ENCODE measurements around the gene SUMO4.

Gene SUMO4

DNA sequence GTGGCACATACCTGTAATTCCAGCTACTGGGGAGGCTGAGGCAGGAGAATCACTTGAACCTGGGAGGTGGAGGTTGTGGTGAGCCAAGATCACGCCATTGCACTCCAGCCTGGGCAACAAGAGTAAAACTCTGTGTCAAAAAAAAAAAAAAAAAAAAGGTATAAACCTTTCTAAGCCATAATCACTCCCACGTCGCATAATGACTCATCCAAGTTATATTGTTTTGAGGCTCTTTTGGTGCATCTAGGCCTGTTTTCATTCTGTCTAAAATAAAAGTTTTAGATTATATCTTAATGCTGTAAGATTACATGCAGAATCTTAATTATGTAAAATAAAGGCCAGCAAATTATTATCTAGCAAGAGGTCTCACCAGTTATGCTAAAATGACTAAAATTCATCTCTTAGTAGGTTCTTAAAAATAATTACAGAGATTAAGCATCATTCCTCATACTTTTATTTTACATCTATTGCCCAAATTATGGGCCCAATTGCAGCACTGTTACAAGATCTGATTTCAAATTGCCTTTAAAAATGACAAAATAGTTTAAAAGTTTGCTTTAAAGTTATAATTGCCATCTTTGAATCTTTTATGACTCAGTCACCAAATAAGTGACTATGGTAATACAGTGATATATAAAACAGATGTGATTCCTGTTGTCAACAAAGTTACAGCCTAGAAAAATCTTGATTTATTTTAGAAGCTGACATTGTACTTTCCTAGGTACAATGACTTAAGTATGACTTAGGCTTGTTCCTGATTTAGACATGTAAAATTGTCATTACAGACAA, 10.4 kb upstream of the SUMO4 start:
- DNase-seq (ENCODE audit: low spot score) = no peak

DNA sequence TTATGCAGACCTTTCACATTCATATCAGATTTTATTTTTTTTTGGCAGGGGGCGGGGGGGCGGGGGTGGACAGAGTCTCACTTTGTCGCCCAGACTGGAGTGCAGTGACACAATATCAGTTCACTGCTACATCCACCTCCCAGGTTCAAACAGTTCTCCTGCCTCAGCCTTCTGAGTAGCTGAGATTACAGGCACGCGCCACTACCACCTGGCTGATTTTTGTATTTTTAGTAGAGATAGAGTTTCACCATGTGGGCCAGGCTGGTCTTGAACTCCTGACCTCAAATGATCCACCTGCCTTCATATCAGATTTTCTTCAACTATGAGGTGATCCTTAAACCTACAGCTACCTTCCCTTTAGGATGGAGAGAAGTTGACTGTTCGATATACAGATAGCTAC, 8.0 kb upstream of the SUMO4 start:
- no peak for DNase-seq (ENCODE audit: low spot score)

DNA sequence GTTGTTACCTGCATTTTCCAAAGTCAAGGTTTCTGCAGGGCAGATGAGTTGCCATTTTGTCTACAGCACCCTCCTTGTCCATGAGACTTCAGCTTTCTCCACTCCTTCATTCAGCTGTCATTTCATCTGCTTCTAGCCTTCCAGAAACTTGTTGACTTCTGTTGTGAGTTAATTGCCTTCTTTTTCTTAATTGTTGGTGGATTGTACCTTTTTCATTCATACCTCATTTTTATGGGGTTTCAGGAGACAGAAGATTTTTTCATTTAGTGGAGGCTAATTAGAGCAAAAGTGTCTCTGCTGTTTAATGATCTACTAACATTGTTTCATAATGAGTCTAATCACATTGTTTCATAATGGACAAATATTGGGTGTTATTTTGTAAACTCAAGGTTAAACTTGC, 7.5 kb upstream of the SUMO4 start:
- no peak for DNase-seq (ENCODE audit: low spot score)

DNA sequence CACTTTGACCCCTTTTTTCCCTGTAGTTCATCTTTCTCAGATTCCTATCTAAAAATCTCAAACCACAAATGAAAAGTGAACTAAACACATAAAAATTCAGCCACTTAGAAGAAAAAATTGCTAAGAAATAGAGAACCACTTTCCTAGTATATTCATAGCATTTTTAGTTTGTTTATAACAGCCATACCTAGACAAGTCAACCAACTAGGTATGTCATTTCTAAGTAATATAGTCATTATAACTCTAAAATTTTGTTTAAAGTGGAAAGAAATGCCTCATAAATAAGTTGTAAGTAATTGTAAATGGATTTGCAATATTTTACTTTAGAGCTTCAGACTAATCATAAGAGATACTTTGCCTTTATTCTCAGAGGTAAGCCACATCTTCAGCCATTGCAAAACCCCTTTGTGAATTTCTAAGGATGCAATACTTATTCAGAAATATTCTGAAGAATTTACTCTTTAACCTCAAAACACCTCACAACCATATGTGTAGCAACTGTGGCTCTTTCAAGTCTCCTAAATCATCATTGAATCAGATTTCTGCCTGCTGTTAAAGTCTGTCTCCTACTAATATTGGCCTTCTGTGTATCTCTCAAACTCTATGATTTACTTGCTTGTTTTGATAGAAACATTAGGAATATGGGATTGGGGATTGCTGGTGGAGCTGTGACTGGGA, 6.9 kb upstream of the SUMO4 start:
- DNase-seq (ENCODE audit: low spot score) = no peak

DNA sequence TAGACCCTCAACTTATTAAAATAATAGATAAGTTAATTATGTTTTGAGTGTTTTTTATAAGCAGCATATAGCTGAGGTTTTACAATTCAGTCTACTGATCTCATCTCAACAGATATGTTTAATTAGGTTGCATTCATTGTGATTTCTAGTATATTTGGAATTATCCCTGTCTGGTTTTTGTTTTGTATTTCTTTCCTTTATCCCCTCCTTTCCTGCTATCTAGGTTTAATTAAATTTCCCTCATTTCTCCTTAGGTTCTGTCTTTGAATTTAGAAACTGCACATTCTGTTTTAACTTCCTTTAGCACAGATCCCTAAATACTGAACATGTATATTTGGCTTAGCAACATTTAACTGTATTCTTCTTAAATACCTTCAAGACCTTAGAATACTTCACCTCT, 4.9 kb upstream of the SUMO4 start:
- DNase-seq (ENCODE audit: low spot score) = no peak

DNA sequence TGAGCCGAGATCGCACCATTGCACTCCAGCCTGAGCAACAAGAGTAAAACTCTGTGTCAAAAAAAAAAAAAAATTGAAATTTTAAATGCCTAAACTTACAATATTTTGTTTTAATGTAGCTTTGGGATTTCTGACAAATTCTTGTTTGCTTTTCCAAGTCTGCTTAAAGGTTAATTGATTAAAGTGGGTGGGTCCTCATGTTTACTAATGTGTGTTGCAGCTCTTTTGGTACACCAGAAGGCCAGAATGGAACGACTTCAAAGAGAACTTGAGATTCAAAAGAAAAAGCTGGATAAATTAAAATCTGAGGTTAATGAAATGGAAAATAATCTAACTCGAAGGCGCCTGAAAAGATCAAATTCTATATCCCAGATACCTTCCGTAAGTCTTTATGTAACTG, 2.7 kb upstream of the SUMO4 start:
- no peak for DNase-seq (ENCODE audit: low spot score)

DNA sequence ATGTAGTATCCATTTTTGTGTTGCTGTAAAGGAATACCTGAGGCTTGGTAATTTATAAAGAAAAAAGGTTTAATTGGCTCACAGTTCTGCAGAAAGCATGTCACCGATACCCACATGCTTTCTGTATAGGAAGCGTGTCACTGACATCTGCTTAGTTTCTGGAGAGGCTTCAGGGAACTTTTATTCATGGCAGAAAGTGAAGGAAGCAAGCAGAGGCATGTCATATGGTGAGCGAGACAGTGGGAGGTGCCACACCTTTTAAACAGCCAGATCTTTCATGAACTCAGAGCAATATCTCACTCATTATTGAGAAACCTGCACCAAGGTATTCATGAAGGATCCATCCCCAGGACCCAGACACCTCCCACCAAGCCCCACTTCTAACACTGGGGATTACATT, 3.5 kb downstream of the SUMO4 start:
- DNase-seq (ENCODE audit: low spot score) = no peak

DNA sequence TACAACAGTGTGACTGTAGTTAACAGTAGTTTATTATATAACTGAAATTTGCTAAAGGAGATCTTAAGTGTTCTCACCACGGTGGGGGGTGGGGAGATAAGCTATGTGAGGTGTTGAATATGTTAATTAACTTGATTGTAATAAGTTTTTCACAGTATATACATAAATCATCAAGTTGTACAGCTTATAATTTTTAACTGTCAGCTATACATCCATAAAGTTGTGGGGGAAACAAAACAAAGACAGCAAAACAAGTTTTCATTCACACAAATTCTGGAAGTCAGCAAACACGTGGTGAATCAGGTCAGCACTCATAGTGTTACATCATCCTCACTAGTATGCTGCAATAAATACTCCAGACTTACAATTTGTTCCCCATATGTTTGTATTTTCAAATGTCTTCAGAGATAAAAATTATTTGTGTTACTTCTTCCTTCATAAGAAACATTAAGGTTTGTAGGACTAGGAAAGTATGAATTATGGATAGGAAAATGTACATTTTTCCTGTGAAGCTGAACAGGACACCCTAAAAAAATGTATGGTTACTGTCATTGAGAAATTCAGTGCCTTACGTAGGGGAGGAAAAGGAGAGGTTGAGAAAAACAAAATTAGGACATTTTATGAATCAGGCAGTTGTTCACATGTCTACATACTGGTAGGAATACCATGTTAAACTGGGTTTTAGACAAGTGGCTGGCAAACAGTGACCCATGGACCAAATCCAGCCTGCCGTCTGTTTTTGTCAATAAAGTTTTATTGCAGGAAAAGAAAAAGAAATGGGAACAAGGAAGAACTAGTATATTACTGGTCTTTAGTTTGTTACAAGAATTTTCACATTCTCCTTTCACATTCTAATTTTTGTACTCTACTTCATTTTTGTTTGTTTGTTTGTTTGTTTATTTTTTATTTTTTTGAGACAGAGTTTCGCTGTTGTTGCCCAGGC, 6.0 kb downstream of the SUMO4 start:
- DNase-seq (ENCODE audit: low spot score) = no peak

DNA sequence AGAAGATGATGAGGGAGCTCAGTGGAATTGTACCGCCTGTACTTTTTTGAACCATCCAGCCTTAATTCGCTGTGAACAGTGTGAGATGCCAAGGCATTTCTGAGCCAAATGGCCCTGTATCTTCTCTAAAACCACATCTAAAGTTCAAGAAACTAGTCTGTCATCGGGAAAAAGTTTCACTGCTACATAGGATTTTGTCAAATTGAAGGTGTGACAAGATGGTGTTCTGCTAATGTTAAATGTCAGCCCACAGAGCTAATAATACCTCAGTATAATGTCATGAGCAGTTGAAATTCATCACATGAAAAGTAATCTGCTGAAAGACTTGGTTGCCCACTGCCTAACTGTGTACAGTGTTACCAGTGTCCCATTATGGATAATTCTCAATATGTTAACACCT, 9.6 kb downstream of the SUMO4 start:
- no peak for DNase-seq (ENCODE audit: low spot score)

DNA sequence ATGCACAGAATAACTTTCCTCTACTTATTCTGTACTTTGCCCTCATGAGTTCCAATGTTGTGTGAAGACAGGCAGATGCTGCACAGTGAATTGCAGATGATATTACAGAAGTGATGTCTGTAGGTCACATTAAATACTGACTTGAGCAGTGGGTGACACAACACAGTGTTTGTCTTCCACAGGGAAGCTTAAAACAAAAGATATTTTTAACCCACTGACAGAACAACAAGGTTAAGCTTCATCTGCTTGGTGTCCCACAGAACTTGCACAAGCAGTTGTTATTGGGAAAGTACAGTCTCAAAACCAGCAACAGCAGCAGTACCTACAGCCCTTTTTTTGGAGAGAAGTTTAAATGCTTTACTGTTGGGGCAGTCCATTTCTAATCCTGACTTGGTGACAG, 10.5 kb downstream of the SUMO4 start:
- no peak for DNase-seq (ENCODE audit: low spot score)

DNA sequence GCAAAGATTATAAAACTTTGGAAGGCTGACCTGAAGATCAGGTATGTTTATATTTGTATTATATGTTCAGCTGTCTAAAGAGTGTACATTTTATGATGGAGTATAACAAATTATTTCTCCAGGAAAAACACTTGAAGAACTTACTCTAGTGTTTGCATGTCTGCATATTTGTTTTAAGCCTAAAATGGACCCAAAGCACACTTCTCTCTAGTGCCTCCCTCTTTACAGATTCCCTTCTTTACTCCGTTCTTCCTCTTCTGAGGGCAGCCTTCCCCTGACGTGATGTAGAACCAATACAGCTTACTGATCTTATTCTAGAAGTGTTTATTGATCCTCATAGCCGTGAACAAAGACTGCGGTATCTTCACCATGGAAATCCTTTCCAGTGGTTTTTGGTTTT, 13.9 kb downstream of the SUMO4 start:
- no peak for DNase-seq (ENCODE audit: low spot score)

DNA sequence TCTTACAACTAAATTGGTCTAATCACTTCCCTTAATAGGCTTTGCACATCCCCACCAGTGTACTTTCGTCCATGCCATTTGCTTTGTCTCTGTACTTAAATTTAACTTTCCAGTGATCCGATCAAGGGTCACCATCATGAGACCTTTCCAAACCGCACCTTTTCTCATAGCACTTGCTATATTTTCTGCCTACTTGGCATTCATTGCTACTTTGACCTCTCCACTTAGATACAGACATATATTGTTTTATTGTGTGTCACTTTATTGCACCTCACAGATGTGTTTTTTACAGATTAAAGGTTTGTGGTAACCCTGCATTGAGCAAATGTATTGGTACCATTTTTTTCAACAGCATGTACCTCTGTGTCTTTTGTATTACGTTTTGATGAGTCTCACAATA, 14.8 kb downstream of the SUMO4 start:
- DNase-seq (ENCODE audit: low spot score) = no peak

DNA sequence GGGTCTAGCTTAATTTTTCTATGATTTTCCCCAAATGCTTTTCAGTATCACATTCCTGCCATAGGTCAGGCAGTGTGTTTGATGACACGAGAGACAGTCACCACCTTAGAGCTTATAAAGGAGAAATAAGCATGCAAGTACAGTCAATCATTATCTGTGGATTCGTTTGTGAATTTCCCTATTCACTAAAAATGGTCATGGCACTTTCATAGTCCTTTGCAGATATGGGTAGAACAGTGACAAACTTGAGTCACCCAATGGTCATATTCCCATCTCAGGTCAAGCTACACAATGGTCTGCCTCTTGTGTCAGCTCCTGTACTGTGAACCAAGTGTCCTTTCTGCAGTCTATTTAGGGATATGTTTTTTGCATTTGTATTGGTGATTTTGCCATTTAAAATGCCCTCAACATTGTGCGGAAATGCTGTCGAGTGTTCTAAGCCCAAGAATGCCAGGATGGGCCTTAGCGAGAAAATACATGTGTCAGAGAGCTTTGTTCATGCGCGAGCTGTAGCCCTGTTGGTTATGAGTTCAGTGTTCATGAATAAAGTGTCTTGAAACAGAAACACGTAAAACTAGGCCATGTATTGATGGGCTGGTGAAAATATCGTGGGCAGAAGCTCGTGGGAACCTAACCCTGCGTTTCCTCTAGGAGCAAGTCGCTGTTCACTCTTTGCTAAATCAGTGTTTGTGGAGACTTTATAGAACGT, 19.8 kb downstream of the SUMO4 start:
- DNase-seq (ENCODE audit: low spot score) = no peak

DNA sequence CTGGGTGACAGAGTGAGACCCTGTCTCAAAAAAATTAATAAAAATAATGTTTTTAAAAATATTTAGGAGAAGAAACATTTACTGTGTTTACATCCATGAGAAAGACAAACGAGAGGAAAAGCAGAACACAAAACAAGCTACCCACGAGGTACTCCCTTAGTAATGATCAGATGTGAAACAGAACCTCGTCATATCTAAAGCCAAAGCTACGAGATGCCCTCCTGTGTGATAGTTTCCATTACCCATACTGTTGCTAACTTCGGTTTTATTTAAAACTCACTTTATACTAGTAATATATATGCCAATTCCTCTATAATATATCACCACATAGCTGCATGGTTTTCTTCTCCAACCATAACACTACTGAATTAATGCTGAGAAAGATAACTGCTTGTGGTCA, 21.1 kb downstream of the SUMO4 start:
- DNase-seq (ENCODE audit: low spot score) = no peak

DNA sequence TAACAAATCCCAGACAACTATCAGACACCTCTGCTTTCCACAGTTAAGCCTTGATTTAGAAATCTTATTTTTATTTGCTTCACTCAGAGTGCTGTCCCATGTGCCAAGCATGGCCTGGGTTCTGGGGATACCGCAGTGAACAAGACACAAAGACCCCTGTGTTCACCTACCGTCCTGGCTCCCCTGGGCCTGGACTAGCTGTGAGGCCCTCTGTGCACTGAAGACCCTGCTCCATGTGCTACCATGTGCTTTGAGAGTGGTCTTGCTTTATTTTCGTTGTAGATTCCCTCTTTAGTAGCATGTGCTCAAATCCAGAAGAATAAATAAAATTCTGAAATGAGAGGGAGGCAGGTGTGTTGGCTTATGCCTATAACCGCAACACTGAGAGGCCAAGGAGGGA, 22.5 kb downstream of the SUMO4 start:
- DNase-seq (ENCODE audit: low spot score) = no peak

DNA sequence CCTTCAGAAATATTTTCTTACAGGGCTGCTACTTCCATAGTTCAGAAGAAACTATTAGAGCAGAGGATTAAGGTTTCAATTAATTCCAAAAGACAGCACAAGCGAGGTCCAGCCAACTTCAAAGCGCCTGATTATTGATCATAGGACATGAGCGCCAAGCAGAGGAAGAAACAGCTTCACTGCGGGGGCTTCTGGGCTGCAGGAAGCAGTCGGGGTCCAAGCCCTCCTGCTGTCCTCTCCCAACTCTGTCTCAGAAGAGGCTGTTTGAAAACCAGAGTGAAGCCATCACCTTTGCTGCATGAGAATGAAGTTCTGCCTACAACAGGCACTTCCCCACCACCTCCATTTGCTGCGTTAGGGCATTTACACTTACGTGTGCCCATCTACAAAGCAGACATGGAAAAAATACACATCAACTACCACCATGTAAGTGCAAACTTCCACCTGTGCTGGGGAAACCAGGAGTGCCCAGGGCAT, 23.9 kb downstream of the SUMO4 start:
- DNase-seq (ENCODE audit: low spot score) = no peak

DNA sequence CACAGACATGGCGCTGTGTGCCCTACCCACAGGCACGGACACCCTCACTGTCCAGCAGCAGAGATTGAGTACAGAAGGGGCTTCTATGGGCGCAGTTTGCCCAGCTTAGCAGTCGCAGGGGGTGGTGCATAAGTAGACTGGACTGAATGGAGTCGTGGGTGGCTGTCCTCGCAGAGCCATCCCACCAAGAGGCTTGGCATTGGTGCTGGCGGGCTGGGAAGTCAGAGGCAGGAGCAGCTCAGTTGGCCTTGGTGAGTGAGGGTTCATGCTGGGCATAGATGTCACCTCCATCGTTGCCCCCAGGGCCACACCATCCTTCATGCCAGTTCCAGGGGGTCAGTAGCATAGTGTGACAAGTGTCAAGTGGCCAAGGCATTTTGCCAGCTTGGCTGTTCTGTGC, 25.2 kb downstream of the SUMO4 start:
- DNase-seq (ENCODE audit: low spot score) = no peak

DNA sequence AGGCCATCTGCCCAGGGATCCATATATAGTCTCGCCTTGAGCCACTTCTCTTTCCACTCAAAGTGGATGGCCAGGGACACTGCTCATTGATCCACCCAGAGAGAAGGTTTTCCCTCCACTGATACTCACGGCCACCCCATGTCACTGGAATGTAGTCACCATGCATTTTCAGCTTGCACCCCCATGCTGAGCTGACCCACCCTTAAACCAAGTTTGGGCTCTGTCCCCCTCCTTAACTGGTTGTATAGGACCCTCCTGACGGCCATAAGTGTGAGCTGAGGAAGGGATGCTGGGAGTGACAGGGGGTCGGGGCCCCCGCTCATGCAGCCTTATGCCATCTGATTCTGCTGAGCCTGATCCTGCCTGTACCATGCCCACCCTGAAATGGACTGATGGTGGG, 25.7 kb downstream of the SUMO4 start:
- no peak for DNase-seq (ENCODE audit: low spot score)

DNA sequence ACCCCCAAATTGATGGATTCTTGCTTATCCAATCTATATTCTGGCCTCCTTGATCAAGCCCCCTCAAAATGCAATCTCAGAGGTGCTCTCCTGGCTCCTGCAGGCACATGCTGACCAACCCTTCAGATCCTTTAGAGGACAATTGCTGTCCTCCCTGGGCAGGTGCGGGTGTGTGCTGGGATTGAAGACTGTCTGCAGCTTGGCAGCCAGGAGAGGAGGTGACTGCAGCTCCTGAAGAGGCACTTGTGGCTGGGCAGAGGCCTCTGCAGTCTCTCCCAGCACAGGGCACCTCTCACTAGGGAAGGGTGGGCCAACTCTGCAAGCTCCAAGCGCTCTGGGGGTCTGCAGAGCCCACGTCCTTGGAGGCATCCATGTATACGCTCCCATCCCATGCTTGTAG, 28.5 kb downstream of the SUMO4 start:
- no peak for DNase-seq (ENCODE audit: low spot score)

DNA sequence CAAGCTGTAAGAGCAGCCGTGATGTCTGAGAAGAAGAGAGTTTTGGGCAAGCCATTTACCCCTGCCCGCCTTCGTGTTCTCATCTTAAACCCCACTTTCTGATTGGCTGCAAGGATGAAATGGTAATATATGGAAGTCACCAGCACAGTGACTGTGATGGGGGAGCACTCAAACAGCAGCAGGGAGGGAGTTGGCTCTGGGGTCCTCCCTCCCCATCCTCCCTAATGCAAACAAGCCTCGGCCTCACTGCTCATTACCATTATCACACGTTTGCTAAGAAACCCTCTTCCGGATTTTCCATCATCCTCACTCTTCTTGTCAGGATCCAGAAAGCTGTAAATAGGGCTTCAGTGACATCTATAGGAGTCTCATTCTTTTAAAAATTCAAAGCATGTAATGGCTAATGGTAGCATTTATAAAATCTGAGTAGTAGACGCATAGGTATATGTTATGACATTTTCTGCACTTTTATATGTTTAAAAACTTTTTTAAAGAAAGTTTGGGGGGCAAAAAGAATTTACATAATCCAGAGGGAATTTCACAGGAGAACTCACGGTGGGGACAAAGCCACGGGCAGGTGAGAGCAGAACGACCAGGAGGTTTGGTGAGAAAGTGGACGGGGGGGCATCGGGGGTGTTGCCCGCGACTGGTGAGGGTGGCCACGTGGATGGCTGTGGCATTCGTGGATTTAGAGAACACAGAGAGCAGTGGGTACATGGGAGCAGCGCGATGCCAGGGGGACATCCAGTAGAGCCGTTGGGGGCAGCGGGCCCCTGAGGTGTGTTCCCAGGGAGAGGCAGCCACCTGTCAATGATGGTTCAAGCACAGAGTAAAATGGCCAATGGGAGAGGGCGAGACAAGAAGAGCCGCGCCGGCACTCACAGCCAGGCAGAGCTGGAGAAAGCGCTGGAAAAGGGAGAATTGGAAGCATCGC, 29.6 kb downstream of the SUMO4 start:
- DNase-seq (ENCODE audit: low spot score) = no peak

Data from LoVo (cell line).